ENCODE results near the gene NOL4L.
"Not testable (repeated sequence)": the region's sequence is repeated elsewhere in the genome, so short reads cannot be mapped to it uniquely, and the experiment has no call there.

The NOL4L gene

GRCh38 chr20:32494483-32495216 lies 90.5 kb downstream of the NOL4L start:
- no peak overlapping the region for H3K4me3 ChIP-seq (ENCODE audit: low read length)
- TF ChIP-seq, protein P1, sequence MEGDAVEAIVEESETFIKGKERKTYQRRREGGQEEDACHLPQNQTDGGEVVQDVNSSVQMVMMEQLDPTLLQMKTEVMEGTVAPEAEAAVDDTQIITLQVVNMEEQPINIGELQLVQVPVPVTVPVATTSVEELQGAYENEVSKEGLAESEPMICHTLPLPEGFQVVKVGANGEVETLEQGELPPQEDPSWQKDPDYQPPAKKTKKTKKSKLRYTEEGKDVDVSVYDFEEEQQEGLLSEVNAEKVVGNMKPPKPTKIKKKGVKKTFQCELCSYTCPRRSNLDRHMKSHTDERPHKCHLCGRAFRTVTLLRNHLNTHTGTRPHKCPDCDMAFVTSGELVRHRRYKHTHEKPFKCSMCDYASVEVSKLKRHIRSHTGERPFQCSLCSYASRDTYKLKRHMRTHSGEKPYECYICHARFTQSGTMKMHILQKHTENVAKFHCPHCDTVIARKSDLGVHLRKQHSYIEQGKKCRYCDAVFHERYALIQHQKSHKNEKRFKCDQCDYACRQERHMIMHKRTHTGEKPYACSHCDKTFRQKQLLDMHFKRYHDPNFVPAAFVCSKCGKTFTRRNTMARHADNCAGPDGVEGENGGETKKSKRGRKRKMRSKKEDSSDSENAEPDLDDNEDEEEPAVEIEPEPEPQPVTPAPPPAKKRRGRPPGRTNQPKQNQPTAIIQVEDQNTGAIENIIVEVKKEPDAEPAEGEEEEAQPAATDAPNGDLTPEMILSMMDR (conservative IDR thresholded peaks at IDR 0.05; ENCODE audit: low read depth, low read length) = no peak
- no peak for DNase-seq (ENCODE audit: low read depth)

GRCh38 chr20:32493356-32493755 lies 91.8 kb downstream of the NOL4L start:
- no peak for DNase-seq (ENCODE audit: low read depth)
- TF ChIP-seq, protein P1 (conservative IDR thresholded peaks at IDR 0.05; ENCODE audit: low read depth, low read length) = no peak
- H3K4me3 ChIP-seq (ENCODE audit: low read length) = no peak overlapping the region

- not testable (repeated sequence) for DNase-seq (ENCODE audit: low read depth); H3K4me3 ChIP-seq (ENCODE audit: low read length)
These were observed 93.4 kb downstream of the NOL4L start for GRCh38 chr20:32491764-32492151.

DNA sequence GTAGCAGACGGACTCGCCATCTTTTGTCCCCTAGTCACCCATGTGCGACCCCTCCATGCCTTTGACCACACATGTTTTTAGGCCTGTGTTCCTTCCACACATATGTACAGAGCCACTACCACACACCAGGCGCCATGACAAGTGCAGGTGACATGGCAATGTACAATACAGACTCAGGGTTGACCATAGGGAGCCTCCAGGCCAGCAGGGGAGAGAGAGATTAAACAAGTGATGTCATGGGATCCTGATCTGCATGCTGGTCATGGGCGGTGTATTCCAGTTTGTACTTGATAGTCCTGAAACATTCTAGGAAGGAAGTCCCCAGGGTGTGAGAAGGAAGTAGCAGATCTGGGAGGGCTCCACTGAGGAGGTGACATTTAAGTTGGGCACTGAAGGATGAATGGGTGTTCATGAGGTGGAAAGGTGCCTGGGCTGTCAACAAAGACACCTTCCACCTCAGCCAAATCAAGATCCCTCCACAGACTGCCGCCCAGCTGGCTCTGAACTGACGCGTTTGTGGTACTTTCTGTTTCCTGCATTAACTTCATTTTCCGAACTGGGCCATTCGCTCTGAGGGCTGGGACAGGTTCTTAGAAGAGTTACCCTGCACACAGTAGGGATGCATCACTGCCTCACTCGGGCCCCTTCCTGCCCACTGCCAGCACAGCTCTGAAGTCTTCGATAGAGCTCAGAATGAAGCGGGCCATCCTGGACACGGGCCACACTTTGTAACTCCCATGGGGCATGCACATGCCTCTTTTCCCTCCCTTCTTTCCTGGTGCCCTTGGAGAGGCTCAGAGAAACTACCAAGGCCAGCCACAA lies 94.0 kb downstream of the NOL4L start:
- TF ChIP-seq, protein P1 (conservative IDR thresholded peaks at IDR 0.05; ENCODE audit: low read depth, low read length) = no peak
- H3K4me3 ChIP-seq (ENCODE audit: low read length) = no peak overlapping the region
- DNase-seq (ENCODE audit: low read depth) = no peak

GRCh38 chr20:32488066-32488838 lies 96.9 kb downstream of the NOL4L start:
- DNase-seq (ENCODE audit: low read depth) = no peak
- TF ChIP-seq, protein P1 (conservative IDR thresholded peaks at IDR 0.05; ENCODE audit: low read depth, low read length) = no peak
- no peak overlapping the region for H3K4me3 ChIP-seq (ENCODE audit: low read length)

DNA sequence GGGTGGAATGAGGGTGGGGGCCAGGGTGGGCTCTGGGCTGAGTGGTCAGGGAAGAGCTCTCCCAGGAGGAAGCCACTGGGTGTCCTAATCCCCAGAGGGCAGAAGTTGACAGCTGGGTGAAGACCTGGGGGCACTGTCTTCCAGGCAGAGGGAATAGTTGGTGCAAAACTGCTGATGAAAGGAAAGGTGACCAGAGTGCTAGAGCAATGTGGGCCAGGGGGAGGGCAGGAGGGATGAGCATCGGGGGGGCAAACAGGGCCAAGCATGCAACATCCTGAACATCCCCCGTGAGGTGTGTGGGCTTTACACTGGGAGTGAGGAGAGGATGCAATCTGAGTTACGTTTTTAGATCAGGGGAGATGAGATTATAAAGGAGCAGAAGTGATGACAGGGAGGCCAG lies 97.8 kb downstream of the NOL4L start:
- TF ChIP-seq, protein P1 (conservative IDR thresholded peaks at IDR 0.05; ENCODE audit: low read depth, low read length) = no peak
- no peak for DNase-seq (ENCODE audit: low read depth)
- H3K4me3 ChIP-seq (ENCODE audit: low read length) = no peak overlapping the region

DNA sequence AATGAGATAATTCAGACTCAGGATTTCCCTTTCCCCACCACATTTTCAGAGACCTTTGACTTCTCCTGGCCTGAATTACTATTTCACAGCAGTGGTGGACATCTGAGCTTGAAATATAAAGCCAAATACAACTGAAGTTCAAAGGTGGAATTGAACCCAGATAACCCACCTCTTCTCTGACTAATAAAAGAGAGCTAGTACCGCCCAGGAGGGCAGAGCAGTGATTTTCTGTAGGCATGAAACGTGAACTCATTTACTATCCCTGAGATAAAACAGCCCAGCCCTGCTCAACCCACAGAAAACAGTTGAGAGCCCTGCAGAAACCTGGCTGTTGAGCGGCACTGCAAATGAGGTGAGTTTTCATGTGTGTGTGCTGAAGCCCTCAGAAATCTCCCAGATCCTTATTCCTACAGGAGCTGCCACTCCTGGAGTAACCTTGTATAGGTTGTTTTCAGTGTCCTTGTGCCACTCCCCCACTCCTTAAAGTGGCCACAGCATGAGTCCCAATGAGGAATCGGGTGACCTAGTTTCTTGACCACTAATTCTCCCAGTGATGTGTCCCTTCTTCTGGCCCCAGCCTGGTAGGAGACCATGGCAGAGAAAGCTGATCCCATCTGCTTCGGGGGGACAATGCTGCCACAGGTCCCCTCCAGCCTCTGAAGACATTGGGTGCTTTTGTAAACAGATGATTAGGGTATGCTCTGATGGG lies 99.2 kb downstream of the NOL4L start:
- DNase-seq (ENCODE audit: low read depth) = no peak
- TF ChIP-seq, protein P1 (conservative IDR thresholded peaks at IDR 0.05; ENCODE audit: low read depth, low read length) = no peak

More for the DNA sequence above, 99.2 kb downstream of the NOL4L start:
- H3K4me3 ChIP-seq (ENCODE audit: low read length) = no peak overlapping the region
